Smooth muscle cell (in vitro differentiated cells): ENCODE results near the gene SMURF1. TPM values are rescaled to one million over a fixed set of nuclear protein-coding genes. Genes with fewer than 3 reads are reported as not detected.
"Not testable (repeated sequence)": the region's sequence is repeated elsewhere in the genome, so short reads cannot be mapped to it uniquely, and the experiment has no call there.

ENCODE experiments used
- DNase-seq: peaks from one replicate; lab custom pipeline; 2025; ENCODE audit not compliant: unreplicated experiment; lab: John Stamatoyannopoulos, UW
- H2AFZ ChIP-seq: fragments of 200-600 bp; sonication (generic); 2 replicates; pipeline ENCODE4 v1.6.0; 2016; ENCODE audit warnings: antibody characterized with exemption, low read depth, mild to moderate bottlenecking
- H3F3A ChIP-seq: fragments of 200-600 bp; sonication (generic); 2 replicates; pipeline ENCODE4 v1.6.0; 2017; ENCODE audit warnings: antibody characterized with exemption, low read depth
- H3K27ac ChIP-seq: fragments of 200-600 bp; sonication (generic); 2 replicates; pipeline ENCODE4 v1.5.1; 2016; ENCODE audit warnings: low read depth, mild to moderate bottlenecking
- H3K27me3 ChIP-seq: fragments of 200-600 bp; sonication (generic); 2 replicates; pipeline ENCODE4 v1.6.1; 2016; ENCODE audit warnings: low read depth, mild to moderate bottlenecking
- H3K36me3 ChIP-seq: fragments of 200-600 bp; sonication (generic); 2 replicates; pipeline ENCODE4 v1.5.1; 2016; ENCODE audit warnings: low read depth
- H3K4me1 ChIP-seq: fragments of 200-600 bp; sonication (generic); 2 replicates; pipeline ENCODE4 v1.5.1; 2016; ENCODE audit warnings: low read depth
- H3K4me2 ChIP-seq: fragments of 200-600 bp; sonication (generic); 2 replicates; pipeline ENCODE4 v1.6.0; 2016; ENCODE audit warnings: mild to moderate bottlenecking
- H3K4me3 ChIP-seq: fragments of 200-600 bp; sonication (generic); 2 replicates; pipeline ENCODE4 v1.5.1; 2016; ENCODE audit warnings: mild to moderate bottlenecking
- H3K79me2 ChIP-seq: fragments of 200-600 bp; sonication (generic); 2 replicates; pipeline ENCODE4 v1.6.0; 2016; ENCODE audit warnings: low read depth, mild to moderate bottlenecking
- H3K9ac ChIP-seq: fragments of 200-600 bp; sonication (generic); 2 replicates; pipeline ENCODE4 v1.6.0; 2016; ENCODE audit warnings: low read depth
- H3K9me3 ChIP-seq: fragments of 200-600 bp; sonication (generic); replicated peaks from 2 replicates; pipeline ENCODE4 v1.5.1; 2016; ENCODE audit warnings: low read depth
- H4K20me1 ChIP-seq: fragments of 200-600 bp; sonication (generic); 2 replicates; pipeline ENCODE4 v1.6.0; 2016; ENCODE audit warnings: low read depth
- WGBS: methylation state at CpG from one replicate; pipeline ENCODE4 v1.1.7; 2016; ENCODE audit warnings: low lambda C conversion rate; 5-methylcytosine and 5-hydroxymethylcytosine counted together
- polyA plus RNA-seq: library from polyadenylated mRNA; unstranded; fragments of >200 nt; fragmentation: Nextera tagmentation; extraction: Ambion mirVana; gene quantifications from 2 replicates; pipeline ENCODE4 v1.2.1, GENCODE V29; 2016
- total RNA-seq: library from RNA; depleted of rRNA; stranded (reverse); fragments of >200 nt; gene quantifications from 2 replicates; pipeline ENCODE4 v1.2.3, GENCODE V29; 2014
- TF ChIP-seq, protein P1 (sequence below): fragments of 200-600 bp; sonication (generic); IDR thresholded peaks from 2 replicates; pipeline ENCODE4 v1.5.1; 2017; ENCODE audit warnings: borderline replicate concordance, mild to moderate bottlenecking, antibody characterized with exemption; ENCODE audit not compliant: insufficient read depth, poor library complexity, severe bottlenecking

Gene SMURF1
- total and polyA plus RNA-seq, 2 experiments from 2014 or later, result 17.5 to 28.5 TPM

GRCh38 chr7:99047526-99048077 lies 96.3 kb downstream of the SMURF1 start:
- H3F3A ChIP-seq, result peaks cover 10% of the 10 kb centered on the region
- H3K27me3 ChIP-seq, result no peaks in the 10 kb centered on the region

DNA sequence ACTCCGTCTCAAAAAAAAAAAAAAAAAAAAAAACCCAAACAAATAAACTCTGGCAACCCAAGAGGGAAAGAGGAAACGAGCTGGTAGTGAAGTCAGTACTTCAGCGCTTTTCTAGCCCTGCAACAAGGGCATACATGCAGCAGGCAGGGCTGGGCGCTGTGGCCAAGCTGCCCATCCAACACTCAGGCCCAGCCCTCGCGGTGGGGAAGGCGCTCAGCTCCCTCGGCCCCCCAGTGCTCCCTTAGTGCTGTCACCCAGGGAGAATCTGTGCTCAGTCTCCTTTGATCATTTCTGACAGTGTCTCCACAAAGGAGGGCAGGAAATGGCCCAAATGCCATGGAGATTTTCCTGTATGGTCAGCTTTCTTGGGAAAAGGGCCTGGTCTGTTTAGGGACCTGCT lies 97.2 kb downstream of the SMURF1 start:
- Histone ChIP-seq H3K9ac (no peak overlapping the region), H4K20me1 (peaks cover 5% of the 10 kb centered on the region), H3K79me2 (peaks cover 3% of the 10 kb centered on the region), H3K9me3 (no peaks in the 10 kb centered on the region), H2AFZ (no peak overlapping the region), H3K4me1 (no peaks in the 10 kb centered on the region), H3K4me3 (no peak overlapping the region), H3K27ac (no peak overlapping the region), H3K27me3 (no peaks in the 10 kb centered on the region), H3F3A (peaks cover 17% of the 10 kb centered on the region), H3K4me2 (no peak overlapping the region), H3K36me3 (peaks cover 29% of the 10 kb centered on the region)
- TF ChIP-seq, protein P1, sequence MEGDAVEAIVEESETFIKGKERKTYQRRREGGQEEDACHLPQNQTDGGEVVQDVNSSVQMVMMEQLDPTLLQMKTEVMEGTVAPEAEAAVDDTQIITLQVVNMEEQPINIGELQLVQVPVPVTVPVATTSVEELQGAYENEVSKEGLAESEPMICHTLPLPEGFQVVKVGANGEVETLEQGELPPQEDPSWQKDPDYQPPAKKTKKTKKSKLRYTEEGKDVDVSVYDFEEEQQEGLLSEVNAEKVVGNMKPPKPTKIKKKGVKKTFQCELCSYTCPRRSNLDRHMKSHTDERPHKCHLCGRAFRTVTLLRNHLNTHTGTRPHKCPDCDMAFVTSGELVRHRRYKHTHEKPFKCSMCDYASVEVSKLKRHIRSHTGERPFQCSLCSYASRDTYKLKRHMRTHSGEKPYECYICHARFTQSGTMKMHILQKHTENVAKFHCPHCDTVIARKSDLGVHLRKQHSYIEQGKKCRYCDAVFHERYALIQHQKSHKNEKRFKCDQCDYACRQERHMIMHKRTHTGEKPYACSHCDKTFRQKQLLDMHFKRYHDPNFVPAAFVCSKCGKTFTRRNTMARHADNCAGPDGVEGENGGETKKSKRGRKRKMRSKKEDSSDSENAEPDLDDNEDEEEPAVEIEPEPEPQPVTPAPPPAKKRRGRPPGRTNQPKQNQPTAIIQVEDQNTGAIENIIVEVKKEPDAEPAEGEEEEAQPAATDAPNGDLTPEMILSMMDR, result no peak
- DNase-seq, result no peak
- WGBS, result 90% methylated on average over 7 of the region's 8 CpGs

More at GRCh38 chr7:99047526-99048077, 96.3 kb downstream of the SMURF1 start:
- H3K9me3 ChIP-seq, result no peaks in the 10 kb centered on the region
- peaks cover 3% of the 10 kb centered on the region for H3K79me2 ChIP-seq
- TF ChIP-seq, protein P1, result no peak
- H3K4me2 ChIP-seq, result no peak overlapping the region
- peaks cover 35% of the 10 kb centered on the region for H3K36me3 ChIP-seq
- H4K20me1 ChIP-seq, result peaks cover 5% of the 10 kb centered on the region
- H3K4me3 ChIP-seq, result no peak overlapping the region
- no peak overlapping the region for H2AFZ ChIP-seq
- H3K27ac ChIP-seq, result no peak overlapping the region
- no peak overlapping the region for H3K9ac ChIP-seq
- no peak for DNase-seq
- WGBS, result 94% methylated on average over 15 of the region's 15 CpGs
- H3K4me1 ChIP-seq, result no peaks in the 10 kb centered on the region

DNA sequence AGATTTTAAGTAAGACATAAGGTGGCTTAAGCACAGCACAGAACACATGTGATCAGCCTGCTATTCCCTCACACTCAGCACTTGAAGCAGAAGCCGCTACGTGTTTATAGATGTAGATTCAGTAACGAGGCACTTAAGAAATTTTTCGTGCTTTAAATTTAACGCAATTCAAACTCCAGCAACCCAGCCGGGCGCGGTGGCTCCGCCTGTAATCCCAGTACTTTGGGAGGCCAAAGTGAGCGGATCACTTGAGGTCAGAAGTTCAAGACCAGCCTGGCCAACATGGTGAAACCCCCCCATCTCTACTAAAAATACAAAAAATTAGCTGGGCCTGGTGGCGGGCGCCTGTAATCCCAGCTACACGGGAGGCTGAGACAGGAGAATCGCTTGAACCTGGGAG lies 97.6 kb downstream of the SMURF1 start:
- 92% methylated on average over 14 of the region's 14 CpGs for WGBS
- not testable (repeated sequence) for H3K9me3 ChIP-seq, H3K4me2 ChIP-seq, H4K20me1 ChIP-seq, DNase-seq, H3K4me3 ChIP-seq, H3K9ac ChIP-seq, H2AFZ ChIP-seq, H3K79me2 ChIP-seq, H3K27ac ChIP-seq, H3K4me1 ChIP-seq, H3K27me3 ChIP-seq
- peaks cover 17% of the 10 kb centered on the region for H3F3A ChIP-seq
- H3K36me3 ChIP-seq, result peaks cover 24% of the 10 kb centered on the region

GRCh38 chr7:99044858-99045257 lies 99.0 kb downstream of the SMURF1 start:
- not testable (repeated sequence) for H3K27ac ChIP-seq, H3K79me2 ChIP-seq, H3K4me2 ChIP-seq, H3K4me1 ChIP-seq, H3K27me3 ChIP-seq, H2AFZ ChIP-seq, H4K20me1 ChIP-seq, H3K9me3 ChIP-seq, DNase-seq, H3K4me3 ChIP-seq, H3K9ac ChIP-seq
- H3K36me3 ChIP-seq, result peaks cover 16% of the 10 kb centered on the region
- H3F3A ChIP-seq, result peaks cover 17% of the 10 kb centered on the region
- 97% methylated on average over 3 of the region's 3 CpGs for WGBS

DNA sequence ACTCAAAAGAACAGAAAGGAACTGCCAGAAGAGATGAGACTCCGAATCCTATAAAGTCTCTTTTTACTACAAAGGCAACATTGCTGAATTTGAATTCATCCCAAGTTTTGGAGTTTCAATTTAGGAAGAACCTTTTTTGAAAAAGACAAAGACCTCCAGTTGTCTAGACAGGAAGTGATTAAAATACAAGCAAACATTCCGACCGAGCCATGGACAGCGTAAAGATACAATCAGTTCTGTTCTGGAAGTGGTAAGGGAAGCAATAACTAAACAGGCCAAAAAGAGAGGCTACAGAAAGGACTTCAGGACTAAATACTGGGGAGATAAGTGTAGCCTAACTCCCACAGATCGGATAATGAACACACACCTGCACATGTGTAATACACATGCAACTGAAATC lies 101.0 kb downstream of the SMURF1 start:
- Histone ChIP-seq H3K27ac (peak overlapping the region; percentile 85), H2AFZ (no peak overlapping the region), H3K9ac (peak overlapping the region; percentile 41), H3K36me3 (peaks cover 16% of the 10 kb centered on the region), H3K27me3 (no peaks in the 10 kb centered on the region), H3K4me2 (peak overlapping the region; percentile 46), H3K4me1 (no peaks in the 10 kb centered on the region), H3F3A (peaks cover 17% of the 10 kb centered on the region), H4K20me1 (peaks cover 7% of the 10 kb centered on the region), H3K9me3 (no peaks in the 10 kb centered on the region), H3K4me3 (no peak overlapping the region), H3K79me2 (peaks cover 3% of the 10 kb centered on the region)
- TF ChIP-seq, protein P1, result no peak
- no peak for DNase-seq
- 31% methylated on average over 5 of the region's 5 CpGs for WGBS
